GM21423 (cell line): ENCODE data around the gene ZC3H18.
A peak's percentile ranks its signal among the peaks of the same experiment; 100 is the strongest.

ENCODE experiments used
- ATAC-seq: cut with Tn5 transposase; IDR thresholded peaks from one replicate; pipeline ENCODE4 v1.9.1; 2021; ENCODE audit warnings: mild to moderate bottlenecking, moderate library complexity; ENCODE audit not compliant: unreplicated experiment

The ZC3H18 gene

DNA sequence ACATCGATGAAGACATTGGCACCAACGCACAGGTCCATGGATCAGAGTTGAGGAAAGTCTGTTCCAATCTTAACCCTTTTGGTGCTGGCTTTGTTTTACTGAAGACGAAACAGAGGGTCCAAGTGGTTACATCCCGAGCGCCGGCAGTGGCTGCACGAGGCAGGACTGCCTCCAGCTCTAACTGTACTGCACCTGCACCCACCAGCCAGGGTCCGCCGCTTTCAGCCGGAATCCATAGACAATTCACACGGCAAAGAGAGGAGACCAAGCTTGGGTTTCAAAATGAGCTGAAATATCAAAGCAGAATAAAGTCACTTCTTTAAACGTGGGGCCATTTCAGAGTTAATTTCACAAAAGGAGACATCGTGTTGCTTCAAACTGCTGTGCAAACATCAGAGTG, 21.2 kb upstream of the ZC3H18 start:
- no peak for ATAC-seq

DNA sequence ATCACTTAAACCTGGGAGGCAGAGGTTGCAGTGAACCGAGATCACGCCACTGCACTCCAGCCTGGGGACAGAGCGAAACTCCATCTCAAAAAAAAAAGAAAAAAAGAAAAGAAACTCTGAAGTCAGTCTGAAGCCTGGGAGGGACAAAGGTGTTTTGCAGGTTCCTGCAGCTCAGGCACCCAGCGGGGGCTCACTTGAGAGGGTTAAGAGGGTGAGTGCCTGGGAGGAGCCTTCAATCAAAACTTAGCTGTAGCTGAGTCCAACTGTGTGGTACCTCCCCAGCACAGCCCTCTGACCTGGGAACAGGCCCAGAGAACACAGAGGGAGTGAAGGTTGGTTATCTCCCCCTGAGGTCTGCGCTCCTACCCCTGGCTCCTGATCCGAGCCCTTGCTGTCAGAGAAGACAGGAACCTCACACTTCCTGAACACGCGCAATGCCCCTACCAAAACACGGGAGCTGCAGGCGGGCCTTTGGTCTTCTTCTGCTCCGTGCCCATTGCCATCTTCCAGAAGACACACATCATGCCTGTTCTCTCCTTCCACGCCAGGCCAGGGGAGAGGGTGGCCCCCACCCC, 20.4 kb upstream of the ZC3H18 start:
- no peak for ATAC-seq

DNA sequence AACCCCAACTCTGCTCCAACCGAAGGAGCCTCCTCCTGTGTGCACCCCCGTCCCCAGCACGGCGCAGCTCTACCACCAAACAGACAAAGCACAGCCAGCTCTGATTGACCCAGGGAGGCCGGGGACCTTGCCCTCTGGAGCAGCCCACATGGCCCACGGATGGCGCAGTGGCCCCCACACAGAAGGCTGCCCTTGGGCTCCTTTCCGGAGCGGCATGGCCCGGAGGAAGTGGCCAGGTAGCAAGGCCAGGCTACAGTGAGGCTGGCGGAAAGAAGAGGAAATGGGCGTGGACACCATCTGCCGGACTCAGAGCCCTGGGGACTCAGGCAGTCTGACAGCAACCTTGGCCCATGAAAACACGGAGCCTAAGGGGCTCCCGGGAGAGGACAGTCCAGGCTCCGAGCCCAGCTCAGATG, 19.9 kb upstream of the ZC3H18 start:
- no peak for ATAC-seq

DNA sequence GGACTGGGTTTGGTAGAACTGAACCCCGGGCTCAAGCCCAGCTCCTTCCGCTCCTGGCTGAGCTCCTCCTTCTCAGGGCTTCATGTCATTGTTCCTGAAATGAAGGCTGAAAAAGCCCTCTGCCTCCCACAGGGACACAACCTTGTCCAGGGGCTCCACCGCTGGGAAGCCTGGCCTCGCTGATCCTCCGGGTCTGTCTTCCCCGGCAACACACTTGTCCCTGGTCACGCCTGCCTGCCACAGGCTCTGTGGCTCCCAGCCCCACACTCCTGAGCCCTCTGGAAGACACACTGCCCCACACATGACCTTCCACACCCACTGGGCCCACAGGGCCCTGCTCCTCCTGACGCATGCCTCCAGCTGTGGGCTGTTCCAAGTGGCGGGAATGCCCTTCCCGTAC, 18.0 kb upstream of the ZC3H18 start:
- no peak for ATAC-seq

DNA sequence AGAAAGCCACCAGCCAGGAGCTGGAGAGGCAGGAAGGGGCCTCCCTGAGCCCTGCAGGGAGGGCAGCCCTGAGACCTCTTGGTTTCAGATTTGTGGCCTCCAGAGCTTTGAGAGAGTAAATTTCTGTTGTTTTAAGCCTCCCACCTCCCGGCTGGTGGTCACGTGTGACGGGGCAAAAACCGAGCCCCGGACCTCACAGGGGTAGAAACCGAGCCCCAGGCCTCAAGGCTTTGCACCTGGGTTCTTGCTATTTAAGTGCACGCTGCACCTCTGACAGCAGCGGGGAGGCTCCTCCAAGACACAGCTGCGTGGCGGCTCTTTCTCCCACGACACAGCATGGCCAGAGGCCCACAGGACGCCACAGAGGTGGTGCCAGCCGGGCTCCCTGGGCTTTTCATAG, 17.4 kb upstream of the ZC3H18 start:
- ATAC-seq = no peak

DNA sequence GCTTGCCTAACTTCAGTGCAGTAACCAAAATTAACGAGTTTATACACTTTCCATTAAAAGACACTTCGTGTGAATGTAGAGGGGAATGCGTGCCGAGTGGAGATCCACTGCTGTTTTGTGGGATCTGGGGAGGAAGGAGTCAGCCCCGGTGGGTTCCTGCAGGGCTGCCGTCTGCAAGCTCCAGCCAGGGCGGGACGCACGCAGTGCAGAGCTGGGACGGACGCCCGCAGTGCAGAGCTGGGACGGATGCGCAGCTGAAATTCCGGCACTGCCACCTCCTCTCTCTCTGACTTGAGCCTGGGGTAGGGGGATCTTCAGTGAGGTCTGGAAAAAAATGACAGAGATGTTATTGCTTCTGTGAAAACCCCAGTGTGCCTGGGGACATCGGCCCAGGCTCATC, 16.5 kb upstream of the ZC3H18 start:
- no peak for ATAC-seq

DNA sequence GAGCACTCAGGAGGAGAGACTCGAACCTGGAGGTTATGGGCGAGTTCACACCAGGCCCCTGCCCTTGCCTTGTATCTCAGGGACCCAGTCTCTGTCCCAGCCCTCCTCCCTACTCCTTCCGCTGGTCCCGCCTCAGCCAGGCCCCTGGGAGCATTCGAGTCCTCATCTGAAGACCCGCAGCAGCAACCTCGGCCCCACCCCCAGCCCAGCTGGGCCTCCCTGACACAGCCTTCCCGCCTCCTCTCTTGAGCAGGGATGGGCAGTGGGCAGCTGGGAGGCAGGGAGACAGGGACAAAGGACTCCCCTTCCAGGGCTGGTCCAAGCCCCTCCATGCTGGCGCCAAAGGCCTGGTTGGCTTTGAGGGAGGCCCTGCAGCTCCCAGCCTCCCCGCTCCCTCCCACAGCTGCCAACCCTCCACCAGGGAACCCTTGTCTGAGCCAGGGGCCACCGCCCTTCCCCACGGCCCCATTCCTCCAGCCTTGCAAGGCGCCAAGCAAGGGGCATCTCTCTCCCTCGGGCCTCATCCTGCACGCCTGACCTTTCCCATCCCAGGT, 15.4 kb upstream of the ZC3H18 start:
- ATAC-seq = no peak

DNA sequence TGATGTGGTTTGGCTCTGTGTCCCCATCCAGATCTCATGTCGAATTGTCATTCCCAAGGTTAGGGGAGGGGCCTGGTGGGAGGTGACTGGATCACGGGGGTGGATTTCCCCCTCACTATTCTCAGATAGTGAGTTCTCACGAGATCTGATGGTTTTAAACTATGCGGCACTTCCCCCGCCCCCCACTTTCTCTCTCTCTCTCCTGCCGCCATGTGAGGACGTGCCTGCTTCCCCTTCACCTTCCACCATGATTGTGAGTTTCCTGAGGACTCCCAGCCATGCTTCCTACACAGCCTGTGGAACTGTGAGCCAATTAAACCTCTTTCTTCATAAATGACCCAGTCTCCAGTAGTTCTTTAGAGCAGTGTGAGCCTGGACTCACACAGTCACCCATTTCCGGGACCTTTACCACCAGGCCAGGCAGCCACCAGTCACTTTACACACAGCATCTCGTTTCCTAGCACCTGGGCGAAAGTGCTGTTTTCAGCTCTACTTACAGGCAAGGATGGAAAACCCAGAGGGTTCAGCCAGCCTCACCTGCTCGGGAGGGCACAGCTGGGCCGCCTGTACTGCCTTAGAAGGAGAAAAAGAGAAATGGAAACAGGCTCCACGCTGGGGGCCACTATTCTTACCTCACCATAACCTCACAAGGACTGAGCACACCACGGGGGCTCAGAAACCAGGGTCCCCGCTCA, 13.8 kb upstream of the ZC3H18 start:
- ATAC-seq = no peak

DNA sequence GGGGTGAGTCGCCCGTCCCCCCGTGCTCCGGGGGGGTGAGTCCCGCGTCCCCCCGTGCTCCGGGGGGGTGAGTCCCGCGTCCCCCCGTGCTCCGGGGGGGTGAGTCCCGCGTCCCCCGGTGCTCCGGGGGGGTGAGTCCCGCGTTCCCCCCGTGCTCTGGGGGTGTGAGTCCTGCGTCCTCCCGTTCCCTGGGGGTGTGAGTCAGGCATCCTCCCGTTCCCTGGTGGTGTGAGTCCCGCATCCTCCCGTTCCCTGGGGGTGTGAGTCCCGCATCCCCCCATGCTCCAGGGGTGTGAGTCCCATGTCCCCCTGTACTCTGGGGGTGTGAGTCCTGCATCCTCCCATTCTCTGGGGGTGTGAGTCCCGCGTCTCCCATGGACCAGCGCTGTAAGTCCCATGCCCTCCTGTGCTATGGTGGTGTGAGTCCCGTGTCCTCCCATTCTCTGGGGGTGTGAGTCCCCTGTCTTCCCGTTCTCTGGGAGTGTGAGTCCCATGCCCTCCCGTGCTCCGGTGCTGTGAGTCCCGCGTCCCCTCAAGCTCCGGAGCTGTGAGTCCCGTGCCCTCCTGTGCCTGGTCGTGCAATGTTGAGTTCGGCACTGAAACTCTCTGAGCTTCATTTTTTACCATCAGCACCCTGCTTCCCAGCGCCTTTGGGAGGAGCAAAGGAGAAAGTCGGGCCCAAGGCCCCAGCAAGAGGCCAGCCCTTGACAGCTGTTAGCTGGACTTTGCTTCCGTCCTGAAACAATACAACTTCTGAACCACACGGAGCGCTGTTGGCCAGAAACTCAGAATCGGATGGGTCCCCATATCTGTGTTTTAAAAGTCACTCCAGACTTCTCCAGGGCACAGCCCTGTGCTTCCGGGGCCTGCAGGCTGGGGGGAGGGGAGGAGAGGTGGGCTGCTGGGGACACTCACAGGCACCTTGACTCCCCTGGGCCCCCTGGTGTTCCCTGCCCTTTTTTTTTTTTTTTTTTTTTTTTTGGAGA, 11.5 kb upstream of the ZC3H18 start:
- ATAC-seq = no peak

DNA sequence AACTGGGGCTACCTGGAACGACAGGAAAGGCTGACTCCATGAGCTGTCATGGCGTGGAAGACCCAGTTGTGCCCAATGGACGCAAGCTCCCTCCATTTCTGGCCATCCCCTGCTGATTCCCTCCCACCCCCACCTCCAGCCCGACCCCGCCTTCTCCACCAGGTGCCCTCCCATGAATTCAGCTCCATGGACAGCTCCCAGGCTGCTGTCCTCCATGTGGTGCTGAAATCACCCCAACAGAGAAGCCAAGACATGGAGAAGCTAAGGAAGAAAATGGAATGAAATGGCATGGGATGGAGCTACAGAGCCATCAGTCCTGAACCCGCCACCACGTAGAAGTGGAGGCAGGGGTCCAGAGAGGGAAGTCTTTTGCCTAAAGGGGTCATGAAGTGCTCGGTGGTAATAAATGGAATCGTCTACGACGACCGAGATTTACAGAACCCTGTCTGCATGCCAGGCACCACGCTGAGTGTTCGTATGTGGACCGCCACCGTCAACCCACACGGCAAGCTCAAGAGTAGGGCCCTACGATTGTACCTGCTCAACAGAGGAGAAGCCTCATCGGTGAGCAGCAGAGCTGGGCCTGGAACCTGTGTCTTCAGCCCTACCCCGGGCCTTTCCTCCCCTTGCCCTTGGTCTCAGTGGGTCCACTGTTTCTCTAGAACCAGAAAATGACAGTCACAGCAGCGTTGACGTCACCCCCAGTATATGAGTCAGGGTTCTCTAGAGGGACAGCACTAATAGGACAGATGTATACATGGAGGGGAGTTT, 9.3 kb upstream of the ZC3H18 start:
- no peak for ATAC-seq

DNA sequence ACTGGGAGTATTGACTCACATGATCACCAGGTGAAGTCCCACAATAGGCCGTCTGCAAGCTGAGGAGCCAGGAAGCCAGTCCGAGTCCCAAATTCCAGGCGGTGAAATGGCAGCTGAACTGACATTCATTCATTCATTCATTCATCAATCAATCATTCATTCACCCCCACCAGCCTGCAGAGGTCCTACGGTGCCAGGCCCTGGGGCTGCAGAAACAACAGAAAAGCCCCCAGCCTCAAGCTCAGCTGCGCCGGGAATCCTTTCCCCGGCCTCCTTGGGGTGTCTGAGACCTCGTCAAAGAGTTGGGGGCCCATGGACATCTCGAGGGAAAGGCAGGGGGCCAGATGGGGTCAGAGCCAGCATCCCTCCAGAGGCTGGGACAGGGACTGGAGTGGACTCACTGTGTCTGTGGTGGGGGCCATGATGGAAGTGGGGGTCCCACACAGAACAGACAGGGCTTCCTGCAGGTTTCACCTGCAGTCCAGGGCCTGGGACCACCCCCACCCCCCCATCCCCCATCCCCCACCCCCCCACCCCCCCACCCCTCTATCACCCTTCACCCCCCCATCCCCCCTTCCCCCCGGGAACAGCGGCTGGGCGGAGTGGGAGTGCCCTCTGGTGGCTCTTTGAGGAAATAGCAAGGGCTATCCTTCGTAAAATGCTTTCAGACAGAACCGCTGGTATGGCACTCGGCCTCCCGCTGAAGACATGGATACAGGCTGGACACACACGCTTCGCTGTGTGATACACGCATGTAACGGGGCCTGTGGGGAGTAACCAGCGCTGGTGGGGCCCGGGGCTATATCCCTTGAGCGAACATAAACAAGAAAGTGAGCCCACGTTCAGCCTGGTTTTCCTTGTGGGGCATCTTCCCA, 8.5 kb upstream of the ZC3H18 start:
- ATAC-seq = no peak

DNA sequence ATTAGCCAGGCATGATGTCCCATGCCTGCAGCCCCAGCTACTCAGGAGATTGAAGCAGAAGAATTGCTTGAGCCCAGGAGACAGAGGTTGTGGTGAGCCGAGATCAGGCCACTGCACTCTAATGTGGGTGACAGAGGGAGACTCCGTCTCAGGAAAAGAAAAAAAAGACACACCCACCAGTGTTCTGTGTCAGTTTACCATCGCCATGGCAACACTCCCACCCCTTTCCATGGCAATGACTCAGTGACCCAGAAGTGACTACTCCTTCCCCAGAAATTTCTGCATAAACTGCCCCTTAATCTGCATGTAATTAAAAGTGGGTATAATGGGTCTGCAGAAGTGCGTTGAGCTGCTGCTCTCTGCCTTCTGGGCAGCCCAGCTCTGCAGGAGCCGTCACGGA, 4.0 kb upstream of the ZC3H18 start:
- ATAC-seq = no peak

DNA sequence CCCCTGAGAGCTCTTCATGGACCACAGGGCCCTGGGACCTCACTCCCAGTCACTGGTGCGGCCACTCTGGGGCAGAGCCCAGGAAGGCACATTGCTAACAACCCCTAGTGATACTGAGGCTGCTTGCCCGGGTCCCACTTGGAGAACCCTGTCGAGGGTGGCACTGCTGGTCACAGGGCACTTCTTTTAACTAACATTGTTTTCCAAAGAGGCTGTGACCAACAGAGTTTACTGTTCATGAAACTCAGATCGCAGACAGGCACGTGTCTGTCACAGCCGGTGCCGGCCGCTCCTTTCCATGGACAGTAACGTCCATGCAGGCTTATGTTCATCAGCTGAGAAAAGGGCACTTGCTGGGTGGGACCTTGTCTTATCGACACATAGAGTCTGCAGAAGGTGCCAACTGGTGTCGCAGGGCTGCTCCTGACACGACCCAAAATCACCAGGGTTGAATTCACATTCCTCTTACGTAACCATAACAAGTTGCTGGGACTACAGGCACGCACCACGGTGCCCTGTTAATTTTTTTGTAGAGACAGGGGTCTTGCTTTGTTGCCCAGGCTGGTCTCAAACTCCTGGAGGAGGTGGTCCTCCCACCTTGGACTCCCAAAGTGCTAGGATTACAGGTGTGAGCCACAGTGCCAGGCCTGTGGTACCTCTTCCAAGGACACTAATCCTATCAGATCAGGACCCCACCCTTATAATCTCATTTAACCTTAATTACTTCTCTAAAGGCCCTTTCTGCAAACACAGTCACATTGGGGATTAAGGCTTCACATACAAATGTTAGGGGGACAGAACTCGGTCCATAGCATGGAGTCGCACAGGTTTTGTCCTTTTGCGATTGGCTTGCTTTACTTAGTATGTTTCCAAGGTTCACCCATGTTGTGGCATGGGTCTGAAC, 1.2 kb upstream of the ZC3H18 start:
- no peak for ATAC-seq

DNA sequence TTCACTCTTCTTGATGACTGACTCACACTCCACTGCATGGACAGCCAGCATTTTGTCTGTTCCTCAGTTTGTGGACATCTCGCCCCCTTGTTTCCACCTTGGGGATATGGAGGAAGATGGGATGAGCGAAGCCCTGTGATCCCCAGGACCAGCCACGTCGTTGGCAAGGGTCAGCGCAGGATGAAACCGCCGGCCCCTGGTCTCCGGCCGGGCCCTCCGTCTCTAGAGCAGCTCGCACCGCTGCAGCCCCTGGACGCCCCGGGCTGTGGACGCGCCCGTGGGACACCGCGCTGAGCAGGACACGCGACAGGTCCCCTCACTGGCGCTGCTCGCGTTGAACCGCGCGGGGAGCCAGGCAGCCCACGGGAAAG, 604 bp upstream of the ZC3H18 start:
- ATAC-seq = peak; percentile 25

DNA sequence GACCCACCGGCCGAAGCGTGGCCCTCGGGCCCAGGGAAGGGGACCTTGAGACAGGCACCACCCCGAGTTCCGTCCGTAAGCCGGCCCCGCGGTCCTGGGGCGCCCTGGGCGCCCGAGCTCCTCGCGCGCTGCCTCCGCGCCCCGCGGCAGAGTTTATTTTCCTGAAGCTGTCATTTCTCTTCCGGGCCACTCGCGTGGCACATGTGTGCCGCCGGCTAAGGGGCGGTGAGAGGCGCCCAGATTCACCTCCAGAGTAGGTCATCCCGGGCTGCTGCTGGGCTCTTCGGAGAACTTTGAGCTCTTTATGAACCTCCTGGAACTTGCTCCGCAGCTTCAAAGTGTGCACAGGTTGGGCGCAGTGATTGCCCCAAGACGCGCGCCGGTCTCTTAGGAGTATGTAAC, 489 bp downstream of the ZC3H18 start:
- ATAC-seq = peak; percentile 20

DNA sequence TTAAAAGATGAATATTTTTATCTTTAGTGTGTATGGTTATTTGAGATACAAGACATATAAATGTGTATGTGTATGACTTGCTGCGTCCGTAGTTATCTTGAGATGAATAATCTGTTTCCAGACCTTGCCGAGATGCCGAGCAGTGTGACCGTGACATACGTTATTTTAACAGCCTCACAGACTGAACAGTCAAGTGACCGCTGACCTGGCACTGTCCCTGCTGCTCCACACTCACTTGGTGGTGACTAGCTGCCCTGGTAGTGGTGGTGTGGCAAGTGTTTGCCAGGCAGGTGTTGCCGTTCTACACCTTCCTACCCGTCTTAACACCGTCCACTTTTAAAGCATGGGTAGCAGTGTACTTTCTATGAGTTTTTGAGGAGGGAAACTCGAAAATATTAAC, 5.0 kb downstream of the ZC3H18 start:
- ATAC-seq = no peak

DNA sequence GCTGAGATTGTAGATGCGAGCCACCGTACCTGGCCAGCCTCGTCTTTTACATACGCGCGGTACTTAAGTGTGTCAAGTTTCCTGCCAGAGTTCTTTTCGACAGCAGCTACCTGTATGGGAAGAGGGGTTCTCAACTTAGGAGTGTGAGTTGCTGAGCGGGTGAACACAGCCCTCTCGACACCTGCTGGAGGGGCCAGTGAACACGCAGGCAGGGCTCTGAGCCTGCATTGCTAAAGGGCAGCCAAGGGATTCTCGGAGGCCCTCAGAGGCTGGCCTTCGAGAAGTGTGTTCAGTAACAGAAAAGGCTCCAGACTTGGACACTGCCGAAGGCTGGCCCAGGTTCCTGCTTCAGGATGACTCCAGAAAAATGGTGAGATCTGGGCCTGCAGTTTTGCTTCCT, 6.1 kb downstream of the ZC3H18 start:
- ATAC-seq = no peak

DNA sequence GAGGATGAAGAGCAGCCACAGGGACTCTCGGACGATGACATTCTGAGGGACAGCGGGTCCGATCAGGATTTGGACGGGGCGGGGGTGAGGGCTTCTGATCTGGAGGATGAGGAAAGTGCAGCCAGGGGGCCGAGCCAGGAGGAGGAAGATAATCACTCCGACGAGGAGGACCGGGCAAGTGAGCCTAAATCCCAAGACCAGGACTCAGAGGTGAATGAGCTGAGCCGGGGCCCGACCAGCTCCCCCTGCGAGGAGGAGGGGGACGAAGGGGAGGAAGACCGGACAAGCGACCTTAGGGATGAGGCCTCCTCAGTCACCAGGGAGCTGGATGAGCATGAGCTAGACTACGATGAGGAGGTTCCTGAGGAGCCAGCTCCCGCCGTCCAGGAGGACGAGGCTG, 7.0 kb downstream of the ZC3H18 start:
- no peak for ATAC-seq
